GM18861 (cell line): ENCODE measurements around the gene RAB36.

Experiments used
- ATAC-seq: cut with Tn5 transposase; IDR thresholded peaks from one replicate; pipeline ENCODE4 v1.9.1; 2021; ENCODE audit not compliant: unreplicated experiment

RAB36 gene

GRCh38 chr22:23180893-23181720 lies 35.8 kb downstream of the RAB36 start:
- no peak for ATAC-seq

DNA sequence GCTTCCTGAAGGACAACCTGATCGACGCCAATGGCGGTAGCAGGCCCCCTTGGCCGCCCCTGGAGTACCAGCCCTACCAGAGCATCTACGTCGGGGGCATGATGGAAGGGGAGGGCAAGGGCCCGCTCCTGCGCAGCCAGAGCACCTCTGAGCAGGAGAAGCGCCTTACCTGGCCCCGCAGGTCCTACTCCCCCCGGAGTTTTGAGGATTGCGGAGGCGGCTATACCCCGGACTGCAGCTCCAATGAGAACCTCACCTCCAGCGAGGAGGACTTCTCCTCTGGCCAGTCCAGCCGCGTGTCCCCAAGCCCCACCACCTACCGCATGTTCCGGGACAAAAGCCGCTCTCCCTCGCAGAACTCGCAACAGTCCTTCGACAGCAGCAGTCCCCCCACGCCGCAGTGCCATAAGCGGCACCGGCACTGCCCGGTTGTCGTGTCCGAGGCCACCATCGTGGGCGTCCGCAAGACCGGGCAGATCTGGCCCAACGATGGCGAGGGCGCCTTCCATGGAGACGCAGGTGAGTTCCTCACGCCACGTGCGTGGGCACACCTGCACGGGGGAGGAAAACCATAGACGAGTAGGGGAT lies 36.5 kb downstream of the RAB36 start:
- ATAC-seq: no peak

DNA sequence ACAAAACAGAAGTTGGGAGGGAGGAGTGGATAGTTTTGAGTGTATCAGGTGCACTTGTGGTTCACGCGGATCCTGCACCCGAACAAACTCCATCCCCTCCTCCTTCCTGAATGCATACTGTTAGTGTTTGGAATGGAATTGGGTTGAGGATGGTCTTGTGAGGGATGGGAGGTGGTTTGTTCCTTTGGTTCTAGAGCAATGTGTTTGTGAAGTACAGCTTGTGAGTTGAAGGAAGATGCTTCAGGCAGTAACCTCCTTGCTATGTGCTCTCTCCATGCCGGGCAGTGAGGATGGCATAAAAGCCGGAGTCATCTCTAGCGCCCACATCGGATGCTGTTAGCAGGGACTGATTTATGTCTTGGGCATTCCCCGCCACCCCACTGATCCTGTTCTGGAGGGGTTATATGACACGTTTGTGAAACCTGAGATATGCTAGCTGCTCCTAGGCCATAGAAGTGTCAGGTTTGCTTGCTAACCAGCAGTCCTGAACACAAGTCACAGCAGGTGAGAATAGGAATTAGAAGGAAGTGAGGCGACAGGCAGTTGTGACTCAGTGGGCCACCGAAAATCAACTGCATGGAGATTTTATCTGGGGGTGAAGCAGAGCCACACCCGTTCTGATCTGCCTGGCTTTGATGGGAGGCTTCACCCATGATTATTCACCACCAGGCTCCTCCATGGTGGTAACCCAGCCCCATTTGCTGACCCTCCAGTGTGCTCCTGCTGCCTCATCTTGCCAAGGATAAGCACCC lies 37.2 kb downstream of the RAB36 start:
- ATAC-seq: no peak

DNA sequence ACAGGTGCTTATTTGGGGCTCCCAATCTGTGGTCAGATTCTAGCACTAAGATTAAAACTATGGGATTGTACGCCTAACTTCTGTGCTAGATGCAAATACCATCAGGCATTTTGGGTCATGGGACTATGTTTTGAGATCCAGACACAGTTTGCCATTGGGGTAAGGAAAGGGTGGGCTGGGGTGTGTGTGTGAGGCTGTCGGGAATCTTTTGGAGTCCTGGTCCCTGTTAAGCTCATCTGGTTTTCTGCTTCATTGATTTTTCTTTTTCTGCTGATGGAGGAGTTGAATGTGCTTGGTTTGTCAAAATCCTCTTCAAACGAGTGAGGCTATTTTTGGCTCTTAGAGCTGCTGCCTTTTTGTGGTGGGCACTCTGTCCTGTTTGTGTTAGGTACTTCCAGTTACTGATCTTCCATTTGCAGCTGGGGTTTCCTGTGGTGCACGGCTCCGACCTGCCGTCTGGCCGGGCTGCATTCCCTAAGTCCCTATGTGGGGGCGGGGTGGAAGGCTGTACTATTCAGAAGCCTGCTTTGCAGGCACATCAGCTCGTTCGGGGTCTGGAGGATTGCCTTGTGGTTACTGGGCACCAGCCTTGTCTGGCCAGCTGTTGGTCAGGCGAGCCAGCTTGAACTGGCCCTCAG lies 37.9 kb downstream of the RAB36 start:
- ATAC-seq: no peak

DNA sequence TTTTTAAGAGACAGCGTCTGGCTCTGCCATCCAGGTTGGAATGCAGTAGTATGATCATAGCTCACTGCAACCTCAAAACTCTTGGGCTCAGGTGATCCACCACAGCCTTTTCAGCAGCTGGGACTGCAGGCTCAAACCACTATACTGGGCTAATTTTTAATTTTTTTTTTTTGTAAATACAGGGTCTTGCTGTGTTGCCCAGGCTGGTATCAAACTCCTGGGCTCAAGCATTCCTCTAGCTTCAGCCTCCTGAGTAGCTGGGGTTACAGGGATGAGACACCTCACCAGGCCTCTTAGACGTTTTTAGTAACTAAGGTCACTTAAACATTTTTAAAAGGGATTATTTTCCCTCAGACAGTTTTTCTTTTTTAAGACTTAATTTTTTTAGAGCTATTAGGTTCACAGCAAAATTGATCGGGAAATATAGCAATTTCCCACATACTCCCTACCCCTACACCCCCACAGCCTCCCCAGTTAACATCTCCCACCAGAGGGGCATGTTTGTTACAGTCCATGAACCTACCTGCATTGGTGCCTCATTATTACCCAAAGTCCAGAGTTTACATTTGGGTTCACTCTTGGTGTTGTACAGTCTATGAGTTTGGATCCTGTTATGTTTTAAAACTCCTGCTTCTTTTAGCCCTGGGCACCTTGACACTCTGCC lies 39.0 kb downstream of the RAB36 start:
- no peak for ATAC-seq

GRCh38 chr22:23184764-23185113 lies 39.5 kb downstream of the RAB36 start:
- ATAC-seq: no peak

GRCh38 chr22:23187211-23187610 lies 41.9 kb downstream of the RAB36 start:
- ATAC-seq: no peak

GRCh38 chr22:23187871-23188700 lies 42.8 kb downstream of the RAB36 start:
- ATAC-seq: no peak

DNA sequence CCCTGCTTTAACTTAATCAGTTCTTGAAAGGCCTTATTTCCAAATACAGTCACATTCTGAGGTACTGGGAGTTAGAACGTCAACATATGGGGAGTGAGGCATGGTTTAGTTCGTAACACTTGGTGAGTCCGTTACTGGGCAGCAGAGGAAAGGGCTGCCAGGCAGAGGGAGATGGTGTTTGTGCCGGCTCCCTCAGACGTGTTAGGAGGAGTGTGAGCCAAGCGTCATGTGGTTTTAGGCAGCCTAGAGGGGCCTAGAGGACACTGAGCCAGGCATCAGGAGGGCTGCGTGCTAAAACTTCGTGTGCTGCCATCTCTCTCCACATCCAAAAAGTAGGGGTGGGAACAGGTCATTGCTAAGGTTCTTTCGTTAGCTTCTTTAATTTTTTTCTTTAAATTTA lies 45.2 kb downstream of the RAB36 start:
- ATAC-seq: no peak

DNA sequence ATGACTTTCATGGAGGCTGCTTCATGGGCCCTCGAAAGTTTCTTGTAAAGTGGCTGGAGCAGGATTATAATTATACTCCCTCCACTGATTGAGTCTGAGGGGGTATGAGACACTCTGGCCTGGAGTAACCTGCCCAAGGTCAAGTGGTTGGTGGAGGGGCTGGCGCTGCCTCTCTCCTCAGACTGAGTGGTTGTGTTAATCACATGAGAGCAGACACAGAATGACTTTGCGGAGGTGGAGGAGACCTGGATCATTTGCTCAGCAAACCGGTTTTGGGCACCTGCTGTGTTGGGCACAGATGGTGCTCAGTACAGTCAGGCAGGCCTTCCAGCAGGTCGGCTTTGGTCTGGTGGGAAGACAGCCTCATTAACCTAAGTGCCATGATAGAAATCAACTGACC lies 46.9 kb downstream of the RAB36 start:
- ATAC-seq: no peak

DNA sequence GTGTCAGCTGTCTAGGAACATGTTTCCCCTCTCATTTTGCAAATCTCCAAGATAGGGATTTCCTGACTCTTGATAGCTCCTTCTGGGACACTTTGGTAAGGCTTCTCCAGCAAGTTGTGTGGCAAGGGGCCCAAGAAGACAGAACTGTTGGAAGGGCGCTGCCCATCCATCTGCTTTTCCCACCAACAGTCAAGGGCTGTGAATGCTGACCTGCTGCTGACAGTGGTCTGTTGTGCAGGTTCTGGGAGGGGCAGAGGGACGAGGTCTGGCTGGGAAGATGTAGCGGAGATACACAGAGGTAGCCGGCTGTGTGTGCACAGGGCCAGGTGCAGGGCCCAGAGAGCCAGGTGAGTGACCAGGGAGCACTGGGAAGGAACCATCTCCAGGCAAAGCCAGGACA lies 47.3 kb downstream of the RAB36 start:
- ATAC-seq: no peak

- ATAC-seq: no peak
Measured at GRCh38 chr22:23193196-23193827, 48.0 kb downstream of the RAB36 start.

DNA sequence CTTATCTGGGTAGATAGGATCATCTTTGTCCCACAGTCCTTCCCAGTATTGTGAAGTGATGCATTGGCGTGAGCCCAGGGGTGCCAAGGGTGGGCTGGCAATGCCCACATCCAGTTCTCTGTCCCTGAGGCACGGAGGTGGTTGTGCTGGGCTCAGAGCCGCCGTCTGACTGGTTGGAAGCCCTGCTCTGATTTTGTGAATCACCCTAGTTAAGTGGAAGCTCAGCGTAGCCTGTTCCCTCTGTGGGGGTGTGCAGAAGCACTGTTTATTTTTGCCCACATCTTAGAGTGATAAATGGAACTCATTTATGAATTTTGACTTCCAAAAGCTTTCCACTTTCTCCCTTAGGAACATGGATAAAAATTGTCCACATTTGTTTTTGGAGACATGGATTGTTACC lies 48.6 kb downstream of the RAB36 start:
- ATAC-seq: no peak

DNA sequence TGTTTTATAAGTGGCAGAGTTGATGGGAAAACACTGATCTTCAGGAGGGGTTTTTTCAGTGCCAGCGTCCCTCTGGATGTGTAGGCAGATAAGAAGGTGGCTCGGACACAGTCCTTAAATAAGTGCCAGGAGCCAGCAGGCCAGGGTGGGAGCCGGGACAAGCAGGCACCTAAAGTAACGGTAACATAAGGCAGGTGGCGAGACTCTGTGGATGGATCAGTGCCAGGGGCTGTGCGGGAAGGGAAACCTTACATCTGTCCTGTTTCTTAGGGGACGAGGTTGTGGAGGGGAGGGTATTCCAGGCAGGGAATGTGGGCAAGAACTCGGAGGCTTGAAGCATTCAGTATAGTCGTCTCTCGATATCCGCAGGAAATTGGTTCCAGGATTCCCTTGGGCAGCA lies 50.9 kb downstream of the RAB36 start:
- no peak for ATAC-seq

GRCh38 chr22:23197836-23198235 lies 52.6 kb downstream of the RAB36 start:
- no peak for ATAC-seq

- ATAC-seq: no peak
Measured at GRCh38 chr22:23199159-23199558, 53.9 kb downstream of the RAB36 start.

DNA sequence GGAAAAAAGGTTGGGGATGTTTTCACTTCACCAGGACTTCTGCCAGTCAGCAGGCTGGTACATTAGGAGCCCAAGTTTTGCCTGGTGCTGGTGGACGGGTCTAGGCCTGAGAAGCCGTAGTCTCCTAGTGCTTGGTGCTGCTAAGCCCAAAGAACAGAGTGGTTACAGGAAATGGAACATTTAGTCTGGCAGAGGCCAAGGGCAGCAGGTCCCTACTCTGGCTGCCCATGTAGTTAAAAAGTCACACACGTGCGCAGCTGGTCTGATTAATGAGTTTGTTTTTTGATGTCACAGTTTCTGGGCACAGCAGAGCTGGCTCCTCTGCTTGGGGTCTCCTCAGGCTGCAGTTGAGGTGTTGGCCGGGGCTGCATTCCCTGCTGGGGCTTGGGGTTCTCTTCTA lies 55.6 kb downstream of the RAB36 start:
- ATAC-seq: no peak

- ATAC-seq: no peak
Measured at GRCh38 chr22:23202812-23203451, 57.7 kb downstream of the RAB36 start.

GRCh38 chr22:23203452-23204124 lies 58.3 kb downstream of the RAB36 start:
- ATAC-seq: no peak
